ENCODE data around the gene SCIMP.
"Not testable (repeated sequence)": the region's sequence is repeated elsewhere in the genome, so short reads cannot be mapped to it uniquely, and the experiment has no call there.

SCIMP gene

DNA sequence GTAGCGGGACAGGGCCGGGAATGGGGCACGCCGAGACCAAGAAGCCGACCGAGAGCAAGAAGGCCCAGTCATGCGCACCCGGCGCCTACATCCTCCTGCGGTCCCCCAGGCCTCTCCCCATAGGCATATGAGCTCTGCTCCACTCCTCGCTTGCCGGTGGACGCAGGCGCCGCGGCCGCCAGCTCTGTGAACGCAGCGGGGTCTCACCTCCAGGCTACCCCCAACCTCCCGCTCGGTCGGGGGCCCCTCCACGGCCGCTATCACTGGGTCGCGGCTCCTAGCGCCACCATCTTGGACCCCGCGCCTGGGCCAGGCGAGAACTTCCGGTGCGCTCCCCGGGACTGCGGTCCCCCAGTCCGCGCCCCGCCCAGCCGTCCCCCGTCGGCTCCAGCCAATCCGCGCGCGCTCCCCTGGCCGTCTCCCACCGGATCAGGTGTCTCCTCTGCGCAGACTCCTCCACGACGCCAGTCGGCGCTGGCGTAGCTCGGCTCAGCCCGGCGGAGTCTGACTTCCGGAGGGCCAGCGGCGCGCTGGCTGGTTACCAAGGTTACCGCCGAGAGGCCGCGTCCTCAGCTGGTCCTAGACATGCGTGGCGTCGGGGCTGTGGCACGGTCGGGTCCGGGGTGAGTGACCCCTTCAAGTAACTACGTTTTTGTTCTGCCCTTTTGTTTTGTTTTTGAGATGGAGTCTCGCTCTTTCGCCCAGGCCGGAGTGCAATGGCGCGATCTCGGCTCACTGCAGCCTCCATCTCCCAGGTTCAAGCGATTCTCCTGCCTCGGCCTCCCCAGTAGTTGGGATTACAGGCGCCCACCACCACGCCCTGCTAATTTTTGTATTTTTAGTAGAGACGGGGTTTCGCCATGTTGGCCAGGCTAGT is 42.9 kb downstream of the SCIMP start, which contains the start of gene ZNF594:
Gene ZNF594, minus strand, starts transcription at position 328 of the 877 bp plus-strand sequence. CDS start 7,612 bp downstream, outside the sequence.
- peak; percentile 99 for DNase-seq (ENCODE audit: low read depth, low spot score)

DNA sequence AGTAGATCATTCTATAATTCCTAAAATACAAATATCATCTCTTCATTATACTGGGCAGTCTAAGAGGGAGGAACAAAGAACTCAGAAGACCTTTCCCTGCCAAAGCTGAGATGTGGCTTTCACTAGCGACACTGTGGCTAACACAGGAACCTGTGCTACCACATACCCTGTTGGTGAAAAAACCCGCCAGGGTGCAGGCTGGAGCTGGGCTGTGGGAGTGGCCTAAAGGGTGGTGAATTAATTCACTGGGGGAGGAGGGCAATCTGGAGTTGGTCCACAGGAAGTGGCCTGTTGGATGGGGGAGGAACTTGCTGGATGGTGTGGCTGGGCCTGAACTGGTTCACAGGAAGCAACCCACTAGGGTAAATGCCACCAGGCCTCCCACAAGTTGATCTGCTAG is 50.4 kb downstream of the SCIMP start:
- no peak for DNase-seq (ENCODE audit: low read depth, low spot score)

GRCh38 chr17:5183410-5183793 is 51.3 kb downstream of the SCIMP start:
- DNase-seq (ENCODE audit: low read depth, low spot score): no peak

GRCh38 chr17:5182597-5183409 is 51.9 kb downstream of the SCIMP start:
- DNase-seq (ENCODE audit: low read depth, low spot score): no peak

GRCh38 chr17:5181509-5182305 is 53.0 kb downstream of the SCIMP start:
- no peak for DNase-seq (ENCODE audit: low read depth, low spot score)

GRCh38 chr17:5179003-5179402 is 55.7 kb downstream of the SCIMP start:
- DNase-seq (ENCODE audit: low read depth, low spot score): no peak

GRCh38 chr17:5175027-5175426 is 59.6 kb downstream of the SCIMP start:
- not testable (repeated sequence) for DNase-seq (ENCODE audit: low read depth, low spot score)

DNA sequence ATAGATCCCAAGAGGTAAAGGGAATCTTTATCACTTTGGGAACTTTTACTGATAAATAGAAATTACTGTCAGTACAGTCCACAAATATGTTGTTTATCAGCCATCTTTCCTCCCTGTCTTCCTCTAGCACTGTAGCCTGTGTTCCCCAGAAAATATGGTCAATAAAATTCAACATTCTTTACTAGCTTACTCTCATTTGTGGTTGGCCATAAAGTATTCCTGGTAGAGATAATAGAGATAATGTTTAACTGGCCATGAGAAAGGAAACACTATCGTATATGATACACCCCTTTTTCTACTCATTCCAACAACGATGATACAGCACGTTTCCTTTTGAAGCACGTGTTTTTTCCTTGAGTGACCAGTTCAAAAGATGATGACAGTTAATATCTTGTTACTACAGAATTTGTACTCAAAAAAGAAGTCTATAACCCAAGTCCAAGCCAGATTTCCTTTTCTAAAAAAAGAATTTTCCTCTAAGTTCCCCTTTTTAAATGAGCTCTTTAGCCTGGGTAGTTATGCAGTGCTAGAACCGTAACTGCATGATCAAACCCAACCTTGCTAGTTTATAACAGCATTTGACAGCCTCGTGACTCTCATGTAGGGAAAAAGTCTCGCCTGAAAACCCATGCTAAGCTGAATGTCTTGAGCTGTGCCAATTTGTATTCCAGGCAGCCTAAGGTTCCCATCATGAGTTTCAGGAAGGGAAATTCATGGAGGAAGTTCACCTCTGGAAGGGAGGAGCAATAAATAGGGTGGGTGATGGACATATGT is 68.7 kb downstream of the SCIMP start:
- DNase-seq (ENCODE audit: low read depth, low spot score): peak; percentile 14

- DNase-seq (ENCODE audit: low read depth, low spot score): no peak
These were observed 70.2 kb downstream of the SCIMP start for GRCh38 chr17:5164436-5164835.

DNA sequence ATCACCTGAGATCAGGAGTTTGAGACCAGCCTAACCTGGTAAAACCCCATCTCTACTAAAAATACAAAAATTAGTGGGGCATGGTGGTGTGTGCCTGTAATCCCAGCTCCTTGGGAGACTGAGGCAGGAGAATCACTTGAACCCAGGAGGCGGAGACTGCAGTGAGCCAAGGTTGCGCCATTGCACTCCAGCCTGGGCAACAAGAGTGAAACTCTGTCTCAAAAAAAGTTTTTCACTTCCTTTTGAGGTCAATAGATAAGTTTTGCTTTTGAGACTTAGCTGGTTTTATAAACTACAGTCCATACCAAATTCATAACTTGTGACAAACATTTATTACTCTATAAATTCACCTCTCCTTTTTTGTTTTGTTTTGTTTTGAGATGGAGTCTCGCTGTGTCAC is 72.9 kb downstream of the SCIMP start:
- not testable (repeated sequence) for DNase-seq (ENCODE audit: low read depth, low spot score)

DNA sequence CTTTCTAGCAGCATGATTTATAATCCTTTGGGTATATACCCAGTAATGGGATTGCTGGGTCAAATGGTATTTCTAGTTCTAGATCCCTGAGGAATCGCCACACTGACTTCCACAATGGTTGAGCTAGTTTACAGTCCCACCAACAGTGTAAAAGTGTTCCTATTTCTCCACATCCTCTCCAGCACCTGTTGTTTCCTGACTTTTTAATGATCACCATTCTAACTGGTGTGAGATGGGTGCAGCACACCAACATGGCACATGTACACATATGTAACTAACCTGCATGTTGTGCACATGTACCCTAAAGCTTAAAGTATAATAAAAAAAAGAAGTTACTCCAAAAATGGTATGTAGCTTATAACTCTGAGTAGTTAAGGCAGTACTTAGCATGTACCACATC is 74.0 kb downstream of the SCIMP start:
- not testable (repeated sequence) for DNase-seq (ENCODE audit: low read depth, low spot score)

Measured in astrocyte of the hippocampus (primary cell).